ENCODE data around the gene CELSR2.
"Not testable (repeated sequence)": the region's sequence is repeated elsewhere in the genome, so short reads cannot be mapped to it uniquely, and the experiment has no call there.

Gene CELSR2

GRCh38 chr1:109301874-109302273 is 52.5 kb downstream of the CELSR2 start:
- no peak for DNase-seq (ENCODE audit: low read depth in 2 of 2)

GRCh38 chr1:109304226-109304920 is 55.0 kb downstream of the CELSR2 start:
- DNase-seq (ENCODE audit: low read depth in 2 of 2): no peak

- not testable (repeated sequence) for DNase-seq (ENCODE audit: low read depth in 2 of 2)
These were observed 56.7 kb downstream of the CELSR2 start for GRCh38 chr1:109305991-109306390.

GRCh38 chr1:109306832-109307273 is 57.5 kb downstream of the CELSR2 start, which contains the start of gene MYBPHL:
Gene MYBPHL, minus strand, starts transcription at chr1:109307011. Its CDS starts 20 bp downstream, at chr1:109306991.
- DNase-seq (ENCODE audit: low read depth in 2 of 2): no peak

- no peak for DNase-seq (ENCODE audit: low read depth in 2 of 2)
These were observed 58.1 kb downstream of the CELSR2 start for GRCh38 chr1:109307274-109308021.

GRCh38 chr1:109309347-109309746 is 60.0 kb downstream of the CELSR2 start:
- DNase-seq (ENCODE audit: low read depth in 2 of 2): no peak

- no peak for DNase-seq (ENCODE audit: low read depth in 2 of 2)
These were observed 62.9 kb downstream of the CELSR2 start for GRCh38 chr1:109312246-109312645.

GRCh38 chr1:109312978-109313775 is 63.8 kb downstream of the CELSR2 start:
- no peak for DNase-seq (ENCODE audit: low read depth in 2 of 2)

- no peak for DNase-seq (ENCODE audit: low read depth in 2 of 2)
These were observed 65.5 kb downstream of the CELSR2 start for GRCh38 chr1:109314795-109315194.

- DNase-seq (ENCODE audit: low read depth in 2 of 2): no peak
These were observed 65.9 kb downstream of the CELSR2 start for GRCh38 chr1:109315288-109315687.

- no peak for DNase-seq (ENCODE audit: low read depth in 2 of 2)
These were observed 67.2 kb downstream of the CELSR2 start for GRCh38 chr1:109316506-109316905.

GRCh38 chr1:109319114-109319513 is 69.8 kb downstream of the CELSR2 start:
- no peak for DNase-seq (ENCODE audit: low read depth in 2 of 2)

GRCh38 chr1:109322974-109323373 is 73.6 kb downstream of the CELSR2 start:
- DNase-seq (ENCODE audit: low read depth in 2 of 2): no peak

Data from stimulated activated CD4-positive, alpha-beta T cell treated with anti-CD3 and anti-CD28 coated beads, Interleukin-12 subunit alpha, Interleukin-12 subunit beta, amount 100 ng/mL, for 24 hours (primary cell).